ENCODE data around the gene SLC39A6.

- no peak for TF ChIP-seq POLR2A (IDR thresholded peaks at IDR 0.05; ENCODE audit: insufficient read depth in 1 of 2, low read depth in 2 of 2, low read length in 2 of 2)
- TF ChIP-seq GABPA (IDR thresholded peaks at IDR 0.05; ENCODE audit: low read depth, low read length), result no peak
- no peak for TF ChIP-seq GABPA (CRISPR knock-in tag; IDR thresholded peaks at IDR 0.05; ENCODE audit: low read depth)
- TF ChIP-seq, protein P1, sequence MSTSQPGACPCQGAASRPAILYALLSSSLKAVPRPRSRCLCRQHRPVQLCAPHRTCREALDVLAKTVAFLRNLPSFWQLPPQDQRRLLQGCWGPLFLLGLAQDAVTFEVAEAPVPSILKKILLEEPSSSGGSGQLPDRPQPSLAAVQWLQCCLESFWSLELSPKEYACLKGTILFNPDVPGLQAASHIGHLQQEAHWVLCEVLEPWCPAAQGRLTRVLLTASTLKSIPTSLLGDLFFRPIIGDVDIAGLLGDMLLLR (CRISPR knock-in tag; IDR thresholded peaks at IDR 0.05), result no peak
- TF ChIP-seq ESRRA (CRISPR knock-in tag; IDR thresholded peaks at IDR 0.05; ENCODE audit: low read depth), result no peak
- TF ChIP-seq AGO1 (IDR thresholded peaks at IDR 0.05; ENCODE audit: low read depth, low read length, poor library complexity, severe bottlenecking), result no peak
- no peak for TF ChIP-seq ZNF484 (CRISPR knock-in tag; IDR thresholded peaks at IDR 0.05; ENCODE audit: borderline replicate concordance, low read depth)
- TF ChIP-seq CHD2 (IDR thresholded peaks at IDR 0.05; ENCODE audit: low read depth, low read length), result no peak
- TF ChIP-seq FOXA3 (CRISPR knock-in tag; IDR thresholded peaks at IDR 0.05), result no peak
Measured at GRCh38 chr18:36127836-36128529, 1.2 kb downstream of the SLC39A6 start.
